ENCODE results near the gene NFASC.

The NFASC gene

DNA sequence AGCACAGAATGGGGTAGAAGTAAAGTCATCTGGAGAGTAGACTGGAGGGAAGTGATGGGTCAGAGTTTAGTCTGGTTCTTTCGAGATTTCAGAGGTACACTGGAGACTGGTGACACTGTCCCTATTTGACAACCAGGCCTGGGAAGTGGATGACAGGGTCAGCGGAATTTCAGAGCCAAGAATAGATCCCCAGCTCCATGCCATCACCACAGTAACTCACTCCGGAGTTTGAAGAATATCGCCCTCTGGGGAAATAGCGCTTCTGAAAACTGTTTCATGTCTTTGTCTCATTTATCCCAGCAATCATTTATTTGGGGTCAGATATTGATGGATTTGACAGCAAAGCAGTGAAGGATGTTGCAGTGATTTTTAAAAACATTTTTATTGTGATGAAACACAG lies 7.6 kb upstream of the NFASC start:
- no peak for DNase-seq

DNA sequence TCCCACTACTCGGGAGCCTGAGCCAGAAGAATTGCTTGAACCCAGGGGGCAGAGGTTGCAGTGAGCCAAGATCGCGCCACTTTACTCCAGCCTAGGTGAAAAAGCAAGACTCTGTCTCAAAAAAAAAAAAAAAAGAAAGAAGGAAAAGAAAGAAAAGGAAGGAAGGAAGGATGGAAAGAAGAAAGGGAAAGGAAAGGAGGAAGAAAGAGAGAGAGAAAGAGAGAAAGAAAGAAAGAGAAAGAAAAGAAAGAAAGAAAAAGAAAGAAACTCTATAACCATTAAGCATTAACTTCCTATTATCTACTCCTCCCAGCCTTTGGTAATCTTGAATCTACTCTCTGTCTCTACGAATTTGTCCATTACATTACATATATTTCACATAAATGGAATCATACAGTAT lies 6.9 kb upstream of the NFASC start:
- no peak for DNase-seq

- DNase-seq = no peak
Observed at GRCh38 chr1:204866051-204866596, 4.5 kb upstream of the NFASC start.

GRCh38 chr1:204867203-204867602 lies 3.5 kb upstream of the NFASC start:
- DNase-seq = no peak

GRCh38 chr1:204867666-204868339 lies 2.9 kb upstream of the NFASC start:
- no peak for DNase-seq

- DNase-seq = no peak
Observed at GRCh38 chr1:204868340-204868700, 2.3 kb upstream of the NFASC start.

DNA sequence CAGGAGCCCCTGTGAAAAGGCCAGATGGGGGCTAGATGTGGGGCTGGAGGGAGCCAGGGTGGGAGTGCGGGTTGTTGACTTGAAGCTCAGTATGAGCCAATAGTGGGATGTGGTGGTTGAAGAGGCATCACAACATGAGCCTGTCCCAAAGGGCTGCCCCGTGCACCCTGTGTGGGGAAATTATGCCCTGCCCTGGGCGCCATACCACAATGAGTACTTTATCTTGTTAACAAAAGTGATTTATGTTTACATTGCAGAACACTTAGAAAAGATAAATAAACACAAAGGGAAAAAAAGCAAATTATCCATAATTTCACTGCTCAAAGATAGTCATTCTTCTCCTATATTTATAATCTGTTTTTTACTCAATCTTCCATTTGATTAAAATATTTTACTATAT lies 1.6 kb upstream of the NFASC start:
- no peak for DNase-seq

DNA sequence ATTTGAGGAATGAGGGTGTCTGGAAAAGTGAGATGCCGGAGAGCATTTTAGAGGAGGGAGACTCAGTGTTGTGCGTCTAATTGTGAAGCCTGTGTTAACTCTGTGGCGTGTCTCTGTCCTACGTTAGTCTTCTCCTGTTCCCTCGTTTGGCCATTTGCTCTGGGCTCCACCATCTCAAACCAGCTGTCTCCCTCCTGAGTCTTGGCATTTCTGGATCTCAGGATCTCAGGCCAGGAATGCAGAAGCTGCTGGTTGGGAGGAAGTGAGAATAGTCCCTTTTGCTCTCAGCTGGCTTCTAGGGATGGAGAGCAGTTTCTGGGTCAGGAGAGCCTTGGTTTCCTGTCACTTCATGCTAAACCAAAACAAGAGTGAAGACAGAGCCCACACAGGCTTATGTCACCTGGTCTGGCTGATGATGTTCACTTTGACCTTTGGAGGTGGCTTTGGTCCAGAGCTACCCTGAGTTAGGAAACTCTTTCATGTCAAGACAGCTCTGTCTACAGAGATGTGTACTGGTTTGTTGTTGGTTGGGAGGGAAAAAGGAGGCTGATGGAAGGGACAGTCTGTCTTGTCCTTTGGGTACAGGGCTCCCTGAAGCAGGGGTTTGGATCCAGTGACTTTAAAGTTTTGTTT lies 859 bp downstream of the NFASC start:
- no peak for DNase-seq

DNA sequence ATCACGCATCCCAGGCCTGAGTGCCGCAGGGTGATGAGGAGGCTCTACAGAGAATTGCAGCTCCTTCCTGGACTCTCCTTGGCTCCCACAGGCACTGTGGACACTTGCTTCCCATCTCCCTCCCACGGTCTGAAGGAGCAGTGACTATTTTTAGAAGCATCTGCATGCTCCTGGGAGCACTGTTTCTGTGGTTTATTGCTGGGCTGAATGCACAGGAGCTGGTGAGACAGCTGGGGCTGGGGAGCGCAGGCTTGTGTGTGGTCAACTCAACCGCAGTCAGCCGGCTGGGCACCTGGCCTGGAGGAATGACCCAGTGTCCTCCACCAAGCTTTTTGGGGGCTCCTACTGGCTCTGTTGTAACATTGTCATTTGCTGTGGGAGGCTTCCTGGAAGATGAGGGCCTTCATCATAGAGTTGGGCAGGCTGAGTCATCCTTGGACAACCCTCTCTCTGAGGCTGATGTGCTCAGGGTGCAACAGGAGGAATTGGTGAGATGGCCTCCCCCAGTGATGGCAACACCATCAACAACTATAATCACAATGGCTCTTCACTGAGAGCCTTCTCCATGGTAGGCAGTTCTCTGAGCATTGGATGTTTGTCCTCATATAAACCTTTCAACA lies 1.7 kb downstream of the NFASC start:
- no peak for DNase-seq

- no peak for DNase-seq
Observed at GRCh38 chr1:204873176-204873575, 2.5 kb downstream of the NFASC start.

- no peak for DNase-seq
Observed at GRCh38 chr1:204873714-204874113, 3.1 kb downstream of the NFASC start.

DNA sequence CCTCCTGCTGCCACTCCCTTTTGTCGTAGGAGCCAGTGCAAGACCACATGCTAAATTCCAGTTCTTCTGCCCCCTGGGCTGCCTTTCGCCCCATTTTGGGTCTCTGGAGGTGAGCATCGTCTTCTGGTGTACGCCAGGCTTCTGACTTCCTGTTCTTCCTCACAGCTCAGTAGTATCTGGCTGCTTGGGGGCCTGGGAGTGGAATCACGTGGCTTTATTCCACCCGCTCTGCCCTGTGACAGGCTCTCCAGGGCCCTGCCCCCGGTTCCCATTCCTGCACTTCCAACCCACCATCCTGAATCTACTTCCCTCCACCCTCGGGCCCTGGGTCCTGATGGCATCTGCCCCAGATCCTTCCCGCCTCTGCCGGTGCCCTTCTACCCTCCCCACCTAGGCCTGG lies 3.6 kb downstream of the NFASC start:
- no peak for DNase-seq

- DNase-seq = no peak
Observed at GRCh38 chr1:204875255-204875654, 4.6 kb downstream of the NFASC start.

DNA sequence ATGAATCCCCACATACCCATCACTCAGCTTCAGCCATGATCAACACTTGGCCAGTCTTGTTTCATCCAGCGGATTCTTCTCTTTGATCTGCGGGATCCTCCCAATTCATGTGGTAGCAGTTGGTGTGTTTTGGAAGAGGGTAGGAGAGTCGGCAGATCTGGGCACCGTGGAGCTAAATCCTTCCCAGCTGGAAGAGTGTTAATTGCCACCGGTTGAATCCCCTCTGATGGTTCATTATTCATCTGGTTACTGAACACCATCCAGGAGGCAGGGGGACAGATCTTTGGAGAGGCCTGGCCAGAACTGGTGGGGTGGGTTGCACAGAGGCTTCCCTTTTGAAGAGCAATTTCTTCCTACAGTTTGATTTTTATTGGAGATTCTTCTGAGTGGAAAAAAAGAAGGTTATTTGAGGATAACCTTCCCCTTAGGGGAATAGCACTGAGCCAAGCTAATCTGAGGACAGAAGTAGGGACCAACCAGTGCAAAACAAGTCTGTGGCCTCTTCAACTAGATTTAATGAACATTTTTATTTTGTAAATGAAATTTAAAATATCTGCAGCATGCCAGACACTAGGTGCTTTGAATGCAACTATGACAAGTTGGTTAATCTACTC lies 8.1 kb downstream of the NFASC start:
- DNase-seq = no peak

DNA sequence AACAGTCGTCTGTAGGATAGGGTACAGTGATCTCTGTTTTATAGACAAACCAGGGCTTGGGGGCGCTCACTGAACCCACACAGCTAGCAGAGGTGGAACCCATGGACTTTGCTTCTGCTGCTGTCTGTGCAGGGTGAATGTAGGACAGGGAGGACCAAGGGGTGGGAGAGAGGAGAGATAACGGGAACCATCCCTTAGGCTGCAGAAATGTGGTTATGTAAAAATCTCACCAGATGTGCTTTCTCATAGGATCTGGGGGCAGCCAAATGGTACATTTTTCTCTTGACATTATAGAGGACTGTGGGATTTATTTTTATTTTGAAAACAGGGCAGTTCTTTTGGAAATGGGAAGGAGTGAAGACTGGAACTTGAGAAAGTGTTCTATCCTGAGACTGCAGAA lies 8.7 kb downstream of the NFASC start:
- no peak for DNase-seq

- DNase-seq = no peak
Observed at GRCh38 chr1:204880906-204881305, 10.2 kb downstream of the NFASC start.

- peak; percentile 68 for DNase-seq
Observed at GRCh38 chr1:204882479-204882878, 11.8 kb downstream of the NFASC start.

- DNase-seq = no peak
Observed at GRCh38 chr1:204883405-204883804, 12.7 kb downstream of the NFASC start.

DNA sequence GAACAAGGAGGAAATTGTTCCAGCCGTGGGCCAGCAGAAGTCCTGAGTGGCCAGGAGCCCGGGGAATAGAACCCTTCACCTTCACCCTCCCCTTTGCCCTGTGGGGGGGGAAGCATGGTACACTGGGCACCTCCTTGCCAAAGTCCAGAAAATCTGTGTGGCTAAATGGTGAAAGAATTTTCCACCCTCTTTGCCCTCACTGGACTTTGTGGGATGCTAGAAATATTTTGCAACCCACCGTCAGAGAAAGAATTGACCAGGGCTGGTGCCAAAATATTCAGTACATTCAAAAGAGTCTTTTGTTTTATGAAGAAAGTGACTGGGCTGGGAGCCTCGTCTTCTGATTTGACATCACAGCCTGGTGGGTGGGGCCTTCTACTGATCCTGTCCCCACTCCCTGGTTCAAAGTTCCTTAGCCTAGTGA lies 14.6 kb downstream of the NFASC start:
- DNase-seq = no peak

GRCh38 chr1:204885790-204886189 lies 15.1 kb downstream of the NFASC start:
- DNase-seq = no peak

GRCh38 chr1:204887846-204888245 lies 17.2 kb downstream of the NFASC start:
- DNase-seq = no peak

GRCh38 chr1:204888294-204888693 lies 17.6 kb downstream of the NFASC start:
- DNase-seq = no peak

GRCh38 chr1:204889681-204890383 lies 19.2 kb downstream of the NFASC start:
- no peak for DNase-seq

All from NCI-H2029 (cell line).